GM21528 (cell line): ENCODE results near the gene OTOG.

Source experiments
- ATAC-seq: cut with Tn5 transposase; IDR thresholded peaks from one replicate; pipeline ENCODE4 v1.9.1; 2021; ENCODE audit warnings: mild to moderate bottlenecking, moderate library complexity; ENCODE audit not compliant: unreplicated experiment, low FRiP score

The OTOG gene

DNA sequence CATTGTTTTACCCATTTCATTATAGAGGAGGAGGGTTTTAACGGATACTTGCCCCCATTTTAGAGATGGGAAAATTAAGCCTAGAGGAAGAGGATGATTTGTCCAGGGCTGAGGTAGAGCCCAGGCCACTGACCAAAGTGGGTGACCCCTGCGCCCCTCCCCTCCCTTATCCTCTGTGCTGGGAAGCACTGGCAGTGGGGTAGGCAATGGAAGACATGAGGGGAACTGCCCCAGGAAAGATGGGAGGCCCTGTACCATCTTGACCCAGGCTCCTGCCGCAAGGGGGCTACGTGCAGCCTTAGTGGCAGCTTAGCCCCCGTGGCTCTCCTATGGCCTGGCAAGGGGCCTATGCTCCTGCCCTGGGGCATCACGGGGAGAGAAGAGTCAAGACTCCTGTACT is 95.9 kb downstream of the OTOG start:
- ATAC-seq = no peak

DNA sequence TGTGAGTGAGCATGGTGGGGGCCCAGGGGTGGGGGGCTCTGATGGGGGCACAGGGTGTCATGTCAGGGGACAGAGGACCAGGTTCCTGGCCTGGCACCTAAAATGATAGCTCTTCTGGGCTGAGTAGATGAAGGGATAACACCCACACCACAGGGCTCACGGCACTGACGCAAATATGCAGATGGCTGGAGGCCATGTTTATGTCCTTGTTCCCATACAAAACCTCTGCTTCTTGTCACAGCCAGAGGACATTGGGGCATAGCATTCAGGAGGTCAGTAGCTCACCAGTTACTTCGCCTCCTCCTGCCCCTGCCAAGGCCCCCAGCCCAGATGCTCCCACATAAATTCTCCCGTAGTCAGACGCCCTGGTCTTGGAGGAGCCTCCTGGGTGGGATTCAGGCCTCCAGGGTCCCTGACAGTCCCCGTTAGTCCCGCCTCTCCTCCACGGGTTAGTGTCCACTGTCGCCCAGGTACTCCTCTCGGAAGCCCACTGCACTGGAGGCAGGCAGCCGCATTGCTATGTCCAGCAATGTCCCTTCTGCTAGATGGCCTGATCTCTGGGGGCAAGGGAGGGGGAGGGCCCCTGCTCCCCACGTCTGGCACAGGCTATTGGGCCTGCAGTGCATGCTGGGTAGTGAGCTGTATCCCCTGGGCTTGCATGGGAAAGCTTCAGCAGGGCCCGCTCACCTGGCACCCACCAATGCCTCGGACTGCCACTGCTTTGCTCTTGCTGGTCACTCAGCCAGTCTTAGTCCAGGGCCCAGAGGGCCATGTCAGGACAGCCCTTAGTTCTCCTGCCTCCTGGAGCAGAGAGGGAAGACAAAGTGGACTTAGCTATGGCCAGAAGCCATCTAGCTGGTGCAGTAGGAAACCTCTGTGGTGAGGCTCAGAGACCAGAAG is 96.7 kb downstream of the OTOG start:
- no peak for ATAC-seq

DNA sequence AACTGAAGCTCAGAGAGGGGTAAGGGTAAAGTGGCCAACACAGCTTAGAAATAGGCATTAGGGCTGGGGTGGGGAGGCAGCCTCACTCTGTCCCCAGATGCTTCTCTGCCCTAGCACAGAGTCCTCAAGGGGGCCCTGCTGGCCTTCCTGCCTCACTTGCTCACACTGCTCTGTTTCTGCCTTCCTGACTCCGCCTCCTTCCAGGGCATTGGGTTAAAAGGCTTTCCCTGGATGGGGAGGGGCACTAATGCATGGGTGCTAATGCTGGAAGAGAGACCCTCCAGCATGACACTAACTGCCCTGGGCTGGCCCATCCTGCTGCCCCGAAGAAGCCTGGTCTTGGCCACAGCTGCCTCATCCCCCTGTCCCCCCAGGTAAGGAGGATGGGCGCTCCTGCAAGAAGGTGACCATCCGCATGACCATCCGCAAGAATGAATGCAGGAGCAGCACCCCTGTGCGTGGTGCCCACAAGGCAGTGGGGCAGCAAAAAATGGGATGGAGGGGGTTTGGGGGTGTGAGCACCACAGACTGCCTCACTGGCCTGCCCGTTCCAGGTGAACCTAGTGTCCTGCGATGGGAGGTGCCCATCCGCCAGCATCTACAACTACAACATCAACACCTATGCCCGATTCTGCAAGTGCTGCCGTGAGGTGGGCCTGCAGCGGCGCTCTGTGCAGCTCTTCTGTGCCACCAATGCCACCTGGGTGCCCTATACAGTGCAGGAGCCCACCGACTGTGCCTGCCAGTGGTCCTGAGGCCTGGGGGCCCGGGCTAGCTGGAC is 98.3 kb downstream of the OTOG start:
- no peak for ATAC-seq

DNA sequence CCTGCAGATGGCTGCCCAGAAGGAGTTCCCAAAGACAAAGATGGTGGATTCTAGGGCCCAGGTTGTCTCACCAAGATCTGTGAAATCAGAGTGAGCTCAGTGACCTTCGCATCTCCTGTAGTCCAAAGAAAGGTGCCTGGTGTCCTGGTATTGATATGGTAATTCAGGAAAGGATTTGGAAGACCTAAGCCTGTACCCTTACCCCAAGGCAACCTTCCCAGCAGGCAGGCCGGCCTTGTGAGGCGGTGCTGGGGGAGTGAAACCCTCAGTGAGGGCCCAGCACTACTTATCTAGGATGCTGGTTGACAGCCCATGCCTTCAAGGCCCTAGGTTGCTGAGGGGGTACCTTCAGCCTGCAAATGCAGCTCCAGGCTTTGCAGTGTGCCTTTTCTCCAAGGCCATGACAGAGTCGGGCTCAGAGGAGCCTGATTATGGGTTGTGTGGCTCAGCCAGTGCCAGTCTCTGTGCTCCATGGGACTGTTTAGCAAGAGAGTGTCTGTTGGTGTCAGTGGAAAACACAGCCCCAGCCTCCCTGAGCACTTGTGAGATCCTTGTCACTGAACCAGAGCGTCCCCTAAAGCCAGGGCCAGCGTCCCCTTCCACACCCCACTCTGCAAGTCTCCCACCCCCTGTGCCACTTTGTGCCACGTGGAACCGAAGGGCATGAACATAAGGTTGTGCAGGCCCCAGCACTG is 99.5 kb downstream of the OTOG start:
- ATAC-seq = no peak

DNA sequence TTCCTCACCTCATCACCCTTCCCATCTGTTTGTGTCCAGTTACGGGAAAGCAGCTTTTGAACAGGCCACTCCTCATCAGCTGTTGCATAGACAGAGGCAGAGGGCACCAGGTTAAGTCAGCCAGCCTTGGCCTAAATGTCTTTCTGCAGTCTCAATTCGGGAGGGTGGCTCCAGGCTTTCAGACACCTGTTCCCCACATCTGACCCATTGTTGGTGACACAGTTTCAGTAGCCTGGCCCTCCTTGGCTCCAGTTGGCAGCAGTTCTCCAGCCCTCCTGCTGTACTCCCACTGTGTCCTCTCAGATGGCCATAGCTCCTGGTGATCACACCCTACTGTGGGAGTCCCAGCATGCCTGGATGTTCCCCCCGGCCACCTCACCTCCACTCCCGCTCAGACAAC is 101.5 kb downstream of the OTOG start:
- no peak for ATAC-seq

DNA sequence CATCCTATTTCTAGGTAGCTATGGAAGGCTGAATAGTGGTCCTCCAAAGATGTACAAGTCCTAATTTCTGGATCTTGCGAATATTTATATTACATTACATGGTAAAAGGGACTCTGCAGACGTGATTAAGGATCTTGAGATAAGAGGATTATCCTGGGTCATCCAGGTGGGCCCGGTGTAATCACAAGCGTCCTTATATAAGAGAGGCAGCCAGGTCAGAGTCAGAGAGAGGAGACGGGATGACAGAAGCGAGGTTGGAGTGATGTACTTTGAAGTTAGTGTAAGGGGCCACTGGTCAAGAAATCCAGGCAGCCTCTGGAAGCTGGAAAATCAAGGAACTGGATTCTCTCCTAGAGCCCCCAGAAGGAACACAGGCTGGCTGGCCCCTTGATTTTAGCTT is 102.2 kb downstream of the OTOG start:
- ATAC-seq = no peak

DNA sequence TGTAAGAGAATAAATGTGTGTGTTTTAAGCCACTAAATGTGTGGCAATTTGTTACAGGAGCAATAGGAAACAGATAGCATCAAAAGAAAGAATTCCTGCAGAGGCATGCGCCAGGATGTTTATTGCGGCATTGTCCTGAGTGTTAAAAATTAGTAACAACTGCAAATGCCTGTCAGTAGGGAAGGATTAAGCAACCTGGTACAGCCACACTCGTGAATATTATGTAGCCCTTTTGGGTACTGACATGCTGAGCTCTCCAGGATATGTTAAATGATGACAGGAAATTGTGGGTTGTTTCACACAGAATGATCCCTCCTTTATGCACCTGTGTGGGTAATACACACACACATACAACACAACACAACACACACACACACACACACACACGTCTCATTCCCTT is 102.6 kb downstream of the OTOG start:
- no peak for ATAC-seq

DNA sequence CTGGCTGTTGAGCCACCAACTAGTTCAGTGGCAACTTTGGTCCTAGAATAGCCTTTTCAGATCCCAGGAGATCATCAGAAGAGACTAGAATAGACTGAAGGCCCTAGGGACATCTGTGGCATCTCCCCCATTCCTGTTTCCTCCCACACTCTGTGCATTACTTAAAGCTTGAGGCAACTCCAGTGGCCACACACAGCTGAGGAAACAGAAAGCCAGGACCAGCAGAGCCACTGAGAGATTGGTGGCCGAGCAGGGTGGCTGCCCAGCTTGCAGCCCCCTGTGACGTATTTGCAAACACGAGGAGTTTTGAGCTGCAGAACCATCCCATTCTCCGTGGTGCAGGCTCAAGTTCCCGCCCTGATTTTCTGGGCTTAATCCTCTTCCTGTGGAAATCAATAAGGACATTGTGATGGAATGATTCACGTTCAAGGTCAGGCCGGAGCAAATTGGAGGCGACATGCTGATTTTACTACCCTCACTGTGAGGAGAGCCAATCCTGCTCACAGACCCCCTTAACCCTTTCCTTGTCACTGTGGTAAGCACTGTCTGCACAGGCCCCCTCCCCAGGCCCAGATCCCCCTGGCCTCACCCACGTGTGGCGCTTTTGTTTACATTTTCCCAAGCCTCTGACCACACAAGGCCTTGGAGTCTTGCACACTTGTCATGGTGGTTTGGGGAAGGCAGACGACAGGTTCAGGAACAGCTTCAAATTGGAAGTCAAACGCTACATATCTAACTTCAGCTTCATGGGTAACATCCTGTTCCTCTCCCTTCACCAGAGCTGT is 103.3 kb downstream of the OTOG start:
- no peak for ATAC-seq

DNA sequence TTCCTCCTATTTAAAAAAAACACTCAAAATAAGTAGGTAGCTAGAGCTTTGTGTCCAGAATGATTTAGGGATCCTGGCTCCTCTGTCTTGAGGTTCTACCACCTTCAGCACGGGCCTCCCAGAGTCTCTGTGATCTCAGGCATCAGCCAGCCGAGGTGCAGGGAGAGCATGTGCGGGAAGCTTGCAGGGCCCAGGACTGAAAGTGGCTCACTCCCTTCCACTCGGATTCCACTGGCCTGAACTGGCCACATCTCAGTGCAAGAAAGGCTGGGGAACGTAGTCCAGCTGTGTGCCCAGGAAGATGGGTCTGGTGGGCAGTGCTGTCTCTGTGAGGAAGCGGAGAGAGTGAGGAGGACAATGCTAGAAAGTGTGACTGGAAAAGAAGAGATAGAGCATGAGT is 104.0 kb downstream of the OTOG start:
- ATAC-seq = no peak

DNA sequence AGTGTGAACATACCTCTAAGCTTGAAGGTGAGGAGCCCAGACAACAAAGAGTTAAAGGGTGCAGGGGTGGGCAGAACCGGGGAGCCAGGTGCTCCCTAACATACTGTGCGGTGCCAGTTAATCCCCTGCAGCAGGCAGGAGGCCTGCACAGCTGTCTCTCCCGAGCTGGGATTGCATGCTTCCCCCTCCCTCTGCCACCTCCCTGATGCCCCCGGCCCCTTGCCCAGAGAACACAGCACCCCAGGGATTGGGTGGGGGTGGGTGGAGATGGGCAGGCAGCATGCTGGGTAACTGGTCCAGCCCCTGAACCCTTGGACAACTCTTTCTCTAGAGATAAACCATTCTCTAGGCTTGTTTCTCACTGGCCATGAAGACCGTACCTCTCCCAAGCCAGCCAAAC is 104.6 kb downstream of the OTOG start:
- no peak for ATAC-seq

DNA sequence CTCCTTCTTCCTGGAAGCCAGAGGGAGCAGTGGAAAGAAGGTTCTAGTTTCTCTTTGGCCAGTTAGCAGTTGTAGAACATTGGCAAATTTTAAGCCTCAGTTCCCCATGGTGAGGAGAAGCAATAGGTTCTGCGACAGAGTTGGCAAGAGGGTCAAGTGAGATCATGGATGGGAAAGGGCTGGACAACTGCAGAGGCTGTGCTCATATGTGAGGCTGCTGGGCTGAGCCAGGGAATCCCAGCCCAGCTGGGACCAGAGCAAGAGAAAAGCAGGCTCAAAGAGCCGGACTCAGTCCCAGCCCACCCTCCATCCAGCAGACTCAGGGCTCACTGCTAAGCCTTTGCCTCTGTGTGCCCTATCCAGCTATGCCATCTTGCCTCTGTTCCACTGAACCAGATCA is 105.5 kb downstream of the OTOG start:
- no peak for ATAC-seq

DNA sequence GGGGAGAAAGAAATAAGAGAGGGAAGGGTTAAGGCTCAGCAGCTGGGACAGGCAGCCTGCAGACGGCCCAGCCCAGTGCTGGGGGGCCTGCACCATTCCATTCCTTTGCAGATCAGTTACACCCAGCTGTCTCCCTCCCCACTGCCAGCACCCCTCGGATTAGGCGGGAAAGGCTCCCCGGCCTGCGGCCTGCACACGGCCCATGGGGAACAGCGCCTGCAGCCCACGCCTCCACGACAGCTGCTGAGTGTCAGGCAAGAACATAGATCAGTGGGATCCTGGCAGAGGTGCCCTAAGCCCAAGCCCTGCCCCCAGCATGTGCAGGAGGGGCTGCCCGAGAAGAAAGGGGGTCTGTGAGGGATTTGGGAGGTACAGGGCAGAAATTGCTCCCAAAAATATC is 106.6 kb downstream of the OTOG start:
- ATAC-seq = no peak

DNA sequence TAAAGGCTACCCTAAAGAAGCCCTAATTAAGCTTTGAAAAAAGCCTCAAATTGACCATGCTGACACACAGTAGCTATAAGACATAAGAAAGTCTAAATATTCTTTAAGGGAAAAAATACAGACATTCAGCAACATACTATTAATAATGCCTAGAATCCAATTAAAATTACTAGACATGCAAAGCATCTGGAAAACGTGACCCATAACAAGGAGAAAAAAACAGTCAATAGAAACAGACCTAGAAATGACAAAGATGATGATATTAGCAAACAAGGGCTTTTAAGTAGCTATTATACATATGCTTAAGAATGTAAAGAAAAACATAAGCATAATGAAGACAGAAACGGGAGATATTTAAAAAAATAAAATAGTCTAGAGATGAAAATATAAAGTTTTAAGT is 108.6 kb downstream of the OTOG start:
- no peak for ATAC-seq

DNA sequence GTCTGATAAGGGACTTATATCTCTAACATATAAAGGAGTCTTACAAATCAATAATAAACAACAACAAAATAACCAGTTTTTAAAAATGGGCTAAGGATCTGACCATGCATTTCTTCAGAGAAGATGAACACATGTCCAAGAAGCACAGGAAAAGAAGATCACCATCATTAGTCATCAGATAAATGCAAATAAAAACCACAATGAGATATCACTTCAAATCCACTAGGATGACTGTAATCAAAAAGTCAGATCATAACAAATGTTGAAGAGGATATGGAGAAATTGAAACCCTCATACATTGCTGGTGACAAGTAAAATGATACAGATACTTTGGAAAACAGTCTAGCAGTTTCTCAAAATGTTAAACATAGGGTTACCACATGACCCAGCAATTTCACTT is 111.2 kb downstream of the OTOG start:
- ATAC-seq = no peak

DNA sequence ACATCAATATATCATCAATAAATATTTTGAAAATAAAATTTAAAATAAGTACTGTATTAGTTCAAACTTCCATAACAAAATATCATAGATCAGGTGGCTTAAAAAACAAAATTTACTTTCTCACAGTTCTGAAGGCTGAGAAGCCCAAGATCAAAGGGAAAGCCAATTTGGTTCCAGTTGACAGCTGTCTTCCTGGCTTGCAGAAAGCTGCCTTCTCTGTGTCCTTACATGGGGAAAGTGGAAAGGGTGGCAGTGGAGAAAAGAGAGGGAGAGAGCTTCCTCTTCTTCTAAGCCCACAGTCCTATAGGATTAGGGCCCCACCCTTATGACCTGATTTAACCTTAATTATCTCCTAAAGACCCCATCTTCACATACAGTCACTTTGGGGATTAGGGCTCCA is 121.1 kb downstream of the OTOG start:
- no peak for ATAC-seq

DNA sequence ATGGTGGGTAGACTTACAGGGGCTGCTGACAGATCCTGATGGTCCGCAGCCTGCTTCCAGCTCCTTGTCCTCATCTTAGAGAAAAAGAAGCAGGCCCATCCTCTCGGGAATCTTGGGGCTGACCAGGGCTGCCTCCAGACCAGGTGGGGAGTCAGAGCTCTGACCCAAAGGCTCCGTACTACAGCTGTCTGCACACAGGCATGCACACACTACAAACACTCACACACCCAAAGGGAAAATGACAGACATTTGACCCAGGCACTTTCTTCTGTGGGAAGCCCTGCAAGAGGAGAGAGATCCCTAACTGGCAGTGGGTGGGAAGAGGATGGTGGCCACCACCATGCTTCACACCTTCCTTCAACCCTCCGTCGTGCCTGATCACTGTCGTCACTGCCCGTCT is 125.4 kb downstream of the OTOG start:
- ATAC-seq = no peak

DNA sequence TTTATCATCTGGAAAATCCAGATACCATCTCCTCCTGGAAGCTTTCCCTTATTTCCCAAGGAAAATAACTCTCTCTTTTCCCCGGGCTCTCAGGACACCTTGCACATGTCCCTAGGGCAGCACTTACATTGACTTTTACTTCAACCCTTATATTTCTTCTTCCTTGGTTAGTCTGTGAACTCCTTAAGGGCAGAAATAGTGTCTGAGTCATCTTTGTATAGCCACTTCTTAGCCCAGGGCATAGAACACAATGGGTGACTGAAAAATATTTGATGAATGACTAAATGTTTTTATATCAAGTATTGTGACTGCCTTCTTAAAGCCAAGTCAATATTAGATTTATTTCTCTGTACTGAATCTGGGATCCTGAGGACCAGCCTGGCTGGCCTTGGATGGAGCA is 126.9 kb downstream of the OTOG start:
- ATAC-seq = no peak

DNA sequence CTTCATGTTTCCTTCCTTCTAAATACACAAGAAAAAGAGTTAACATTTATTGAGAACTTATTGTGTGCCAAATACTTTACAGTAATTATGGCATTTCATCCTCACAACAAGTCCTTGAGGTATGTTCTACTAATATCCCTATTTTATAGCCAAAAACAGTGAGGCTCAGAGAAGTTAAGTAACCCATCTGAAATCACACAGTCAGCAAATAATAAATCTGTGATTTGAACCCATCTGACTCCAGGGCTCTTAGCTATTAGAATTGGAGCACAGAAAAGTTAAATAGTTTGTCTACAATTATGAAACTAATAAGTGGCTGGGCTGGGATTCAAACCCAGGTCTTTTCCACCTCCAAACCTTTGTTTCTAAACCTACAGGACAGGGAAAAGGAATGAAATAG is 135.8 kb downstream of the OTOG start:
- ATAC-seq = no peak

DNA sequence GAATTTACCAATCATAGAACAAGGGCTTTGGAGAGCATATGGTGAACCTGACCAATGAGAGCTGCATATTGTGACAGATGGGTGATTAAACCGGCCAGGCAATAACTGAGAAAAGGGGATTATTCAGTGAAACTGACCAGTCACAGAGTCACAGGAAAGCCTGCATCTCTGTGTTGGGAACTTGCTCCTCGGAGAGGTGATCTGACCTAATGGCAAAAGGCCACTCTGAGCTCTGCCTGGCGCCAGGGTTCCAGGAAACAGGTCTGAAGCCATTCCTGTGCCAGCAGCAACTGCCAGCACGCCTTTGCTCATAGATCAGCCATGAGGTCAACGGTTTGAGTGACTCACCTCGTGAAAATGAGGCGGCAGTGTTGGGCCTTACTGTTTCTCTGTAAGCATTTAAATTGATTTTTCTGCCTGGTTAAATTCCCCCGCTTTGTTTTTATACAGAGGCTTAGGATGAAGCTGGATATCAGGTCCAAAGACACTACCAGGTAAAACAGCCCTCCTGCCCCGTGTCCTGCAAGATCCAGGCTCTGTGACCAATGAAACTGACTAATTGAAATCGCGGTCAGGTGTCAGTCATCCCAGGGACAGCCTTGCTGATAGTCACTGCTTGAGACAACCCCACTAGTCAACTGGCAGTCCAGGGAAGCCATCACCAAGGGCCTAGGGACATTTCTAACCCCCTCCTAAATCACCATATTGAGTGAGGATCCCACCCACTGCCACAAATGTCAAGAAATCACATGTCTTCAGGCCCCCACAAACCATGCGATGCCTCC is 136.5 kb downstream of the OTOG start:
- ATAC-seq = no peak

DNA sequence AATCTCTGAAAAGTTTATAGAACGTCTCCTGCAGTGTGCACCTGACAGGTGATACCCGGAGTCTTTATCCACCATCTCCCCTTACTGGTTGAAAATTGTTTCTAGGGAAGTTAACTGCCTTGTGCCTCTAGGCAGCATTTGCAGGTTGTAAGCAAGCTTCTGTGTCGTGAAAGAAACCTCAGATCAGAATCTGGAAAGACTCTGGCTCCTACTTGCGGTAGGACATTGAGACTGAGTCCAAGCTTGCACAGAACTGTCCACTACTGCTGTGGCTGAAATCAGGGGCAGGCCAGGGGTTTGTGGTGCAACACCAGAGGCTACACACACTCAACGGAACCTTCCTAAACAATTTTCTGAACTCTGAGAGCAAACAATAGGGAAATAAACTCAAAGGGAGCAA is 137.5 kb downstream of the OTOG start:
- no peak for ATAC-seq
